GM12872 (cell line): ENCODE data around the gene ADGRG4.

Experiments
- CTCF ChIP-seq: IDR thresholded peaks from 3 replicates; pipeline ENCODE4 v1.5.1; 2011; ENCODE audit warnings: low read depth, mild to moderate bottlenecking, low read length, moderate library complexity; ENCODE audit not compliant: insufficient read depth

Gene ADGRG4

DNA sequence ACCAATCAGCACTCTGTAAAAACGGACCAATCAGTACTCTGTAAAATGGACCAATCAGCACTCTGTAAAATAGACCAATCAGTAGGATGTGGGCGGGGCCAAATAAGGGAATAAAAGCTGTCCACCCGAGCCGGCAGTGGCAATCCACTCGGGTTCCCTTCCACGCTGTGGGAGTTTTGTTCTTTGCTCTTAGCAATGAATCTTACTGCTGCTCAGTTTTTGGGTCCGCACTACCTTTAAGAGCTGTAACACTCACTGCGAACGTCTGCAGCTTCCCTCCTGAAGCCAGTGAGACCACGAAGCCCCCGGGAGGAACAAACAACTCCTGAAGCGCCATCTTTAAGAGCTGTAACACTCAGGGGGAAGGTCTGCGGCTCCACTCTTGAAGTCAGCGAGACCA, 120.6 kb downstream of the ADGRG4 start:
- no peak for TF ChIP-seq CTCF

GRCh38 chrX:136423724-136424123, 123.0 kb downstream of the ADGRG4 start:
- no peak for TF ChIP-seq CTCF

DNA sequence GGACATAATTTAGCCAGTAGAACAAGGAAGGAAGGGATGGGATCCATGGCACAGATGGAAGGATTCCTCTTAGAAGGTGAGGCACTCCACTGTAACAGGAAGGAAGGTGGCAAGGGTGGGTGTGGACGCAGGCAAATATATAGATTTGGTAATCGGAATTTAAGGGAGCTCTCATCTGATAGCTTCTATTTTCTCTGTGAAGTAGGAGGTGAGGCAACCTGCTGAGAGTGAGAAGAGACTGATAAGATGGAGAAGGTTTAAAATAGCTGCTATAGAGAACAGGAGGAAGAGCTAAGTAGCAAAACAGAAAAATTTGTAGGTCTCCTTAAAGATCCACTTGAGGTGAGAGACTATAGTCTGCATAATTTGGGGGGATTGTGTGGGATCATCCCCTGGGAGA, 125.2 kb downstream of the ADGRG4 start:
- TF ChIP-seq CTCF = no peak

GRCh38 chrX:136431625-136432024, 130.9 kb downstream of the ADGRG4 start:
- TF ChIP-seq CTCF = no peak

DNA sequence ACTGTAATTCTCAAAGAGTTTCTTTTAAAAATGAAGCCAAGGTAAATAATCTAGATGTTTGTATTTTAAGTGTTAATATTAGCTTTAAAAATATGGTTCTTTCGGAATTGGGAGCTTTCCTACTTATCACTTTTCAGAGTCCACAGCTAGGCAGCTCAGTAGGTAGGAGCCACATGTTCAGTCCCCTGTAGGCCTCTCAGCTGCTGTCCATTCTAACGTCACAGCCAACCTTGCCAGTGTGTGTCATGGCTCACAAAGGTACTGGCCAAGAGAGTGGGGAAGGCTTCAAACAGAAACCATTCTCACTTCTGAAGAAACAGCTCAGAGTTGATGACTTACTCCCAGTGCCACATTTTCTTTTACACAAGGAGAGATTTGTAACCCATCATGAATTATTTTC, 137.0 kb downstream of the ADGRG4 start:
- TF ChIP-seq CTCF = no peak

GRCh38 chrX:136438192-136438591, 137.4 kb downstream of the ADGRG4 start:
- no peak for TF ChIP-seq CTCF

DNA sequence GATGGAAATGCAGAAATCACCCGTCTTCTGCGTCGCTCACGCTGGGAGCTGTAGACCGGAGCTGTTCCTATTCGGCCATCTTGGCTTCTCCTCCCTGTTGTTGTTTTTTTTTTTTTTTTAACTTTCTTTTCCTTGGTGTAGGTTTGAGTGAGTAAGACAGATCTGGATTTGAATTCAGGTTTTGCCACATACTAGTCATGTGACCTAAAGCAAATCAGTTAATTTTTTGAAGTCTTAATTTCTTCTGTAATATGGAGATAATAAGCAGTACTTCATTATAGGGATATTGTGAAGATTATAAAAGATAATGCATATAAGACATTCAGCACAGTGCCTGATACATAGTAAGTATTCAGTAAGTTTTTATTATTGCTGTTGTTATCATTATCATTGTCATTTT, 145.4 kb downstream of the ADGRG4 start:
- no peak for TF ChIP-seq CTCF

- TF ChIP-seq CTCF = no peak
Measured at GRCh38 chrX:136447308-136447707, 146.5 kb downstream of the ADGRG4 start.
